Ecto neural progenitor cell (in vitro differentiated cells): ENCODE results near the gene OR52H1.
"Not testable (repeated sequence)": the region's sequence is repeated elsewhere in the genome, so short reads cannot be mapped to it uniquely, and the experiment has no call there.

Experiments used
- DNase-seq: peaks from one replicate; pipeline ENCODE4 v3.0.0-alpha.2; 2018; ENCODE audit warnings: low spot score

The OR52H1 gene

DNA sequence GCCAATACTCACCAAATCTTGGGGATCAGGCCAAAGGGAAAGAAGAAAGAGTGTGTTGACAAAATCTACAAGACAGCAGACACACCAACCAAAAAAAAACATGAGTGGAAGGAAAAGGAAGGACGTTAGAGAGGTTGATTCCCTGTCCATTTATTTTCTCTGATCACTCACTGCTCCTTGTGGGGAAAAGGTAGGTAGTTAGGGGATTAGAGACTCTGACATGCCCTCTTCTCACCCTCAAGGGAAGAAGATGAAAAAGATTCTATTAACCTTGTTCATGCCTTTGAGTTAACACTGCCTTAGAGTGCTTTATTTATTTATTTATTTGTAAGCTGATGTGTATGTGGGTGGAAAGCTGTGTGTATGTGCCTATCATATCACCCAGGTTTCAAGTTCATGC lies at the start of gene OR52H1:
TSS of gene OR52H1 (minus strand) at position 101 of the 400 bp plus-strand sequence. CDS start 3,035 bp downstream, outside the sequence.
- no peak for DNase-seq

DNA sequence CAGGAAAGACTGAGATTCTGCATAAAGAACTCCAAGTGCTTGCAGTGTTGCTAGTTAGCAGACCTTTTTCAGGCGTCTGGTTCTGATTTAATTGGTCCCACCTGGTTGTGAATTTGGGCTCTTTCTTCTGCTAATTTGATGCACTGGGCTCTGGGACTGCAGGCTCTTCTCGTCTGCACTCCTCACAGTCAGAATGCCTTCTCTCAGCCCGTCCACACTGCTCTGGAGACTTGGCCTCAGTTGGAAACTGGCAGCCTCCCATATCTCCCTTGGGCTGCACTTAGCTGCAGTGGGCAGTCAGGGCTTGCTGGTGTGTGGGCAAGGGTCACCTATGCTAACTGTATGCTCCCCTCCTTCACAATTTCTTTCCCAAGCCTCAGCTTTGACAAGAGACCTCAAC lies 49.6 kb upstream of the OR52H1 start:
- no peak for DNase-seq

DNA sequence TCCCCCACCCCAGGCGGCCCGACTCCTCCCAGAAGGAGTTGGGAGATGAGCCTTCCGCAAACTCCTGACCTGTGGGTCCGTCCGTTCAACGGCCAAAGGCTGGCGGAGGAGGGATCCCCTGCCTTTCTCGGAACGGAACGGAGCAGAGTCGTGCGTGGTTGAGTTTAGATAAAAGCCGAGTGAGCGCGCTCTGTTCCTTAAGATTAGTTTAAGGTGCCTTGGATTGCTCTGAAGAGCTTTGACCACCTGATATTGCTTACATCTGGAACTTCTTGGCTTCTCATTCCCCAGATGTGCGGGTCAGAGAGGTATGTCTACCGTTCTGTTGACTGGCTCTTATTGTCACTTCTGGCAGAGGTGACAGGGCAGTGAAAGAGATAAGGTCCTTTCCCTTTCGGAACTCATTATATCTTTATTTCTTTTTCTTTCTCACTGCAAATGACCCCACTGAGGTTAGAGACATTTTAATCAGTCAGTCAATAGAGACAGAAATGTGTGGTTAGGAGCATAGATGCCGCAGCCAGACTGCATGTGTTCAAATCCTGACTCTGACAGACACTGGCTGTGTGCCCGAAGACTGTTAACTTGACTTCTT lies 48.4 kb upstream of the OR52H1 start, which contains the start of gene TRIM6:
TSS of gene TRIM6 (plus strand) at position 31 of the 595 bp plus-strand sequence. CDS start at position 292, 261 bp downstream.
- peak; percentile 73 for DNase-seq

DNA sequence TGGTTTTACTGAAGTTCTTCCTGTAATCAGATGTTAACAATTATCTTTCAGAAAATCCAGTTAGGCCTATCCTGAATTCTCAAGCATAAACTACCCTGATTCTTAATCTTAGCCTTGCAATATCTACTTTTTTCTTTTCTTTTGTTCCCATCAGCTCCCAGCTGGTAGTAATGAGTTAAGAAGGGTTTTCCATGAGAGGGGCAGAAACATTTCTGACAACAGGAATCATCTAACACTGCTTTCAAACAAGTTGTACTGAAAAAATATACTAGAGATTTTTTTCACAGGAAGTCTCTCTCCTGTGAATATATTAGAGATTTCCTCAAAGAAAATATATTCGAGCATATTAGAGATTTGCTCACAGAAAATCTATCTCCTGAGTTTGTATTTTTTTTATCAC lies 44.8 kb upstream of the OR52H1 start:
- DNase-seq, result no peak

DNA sequence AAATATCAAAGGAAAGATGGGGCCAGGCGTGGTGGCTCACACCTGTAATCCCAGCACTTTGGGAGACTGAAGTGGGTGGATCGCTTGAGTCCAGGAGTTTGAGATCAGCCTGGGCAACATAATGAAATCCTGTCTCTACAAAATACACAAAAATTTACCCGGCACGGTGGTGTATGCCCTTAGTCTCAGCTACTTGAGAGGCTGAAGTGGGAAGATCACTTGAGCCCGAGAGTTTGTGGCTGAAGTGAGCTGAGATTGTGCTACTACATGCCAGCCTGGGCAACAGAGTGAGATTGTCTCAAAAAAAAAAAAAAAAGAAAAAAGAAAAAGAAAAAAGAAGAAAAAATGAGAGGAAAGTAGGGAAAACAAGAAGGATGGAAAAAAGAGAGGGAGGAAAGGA lies 44.3 kb upstream of the OR52H1 start:
- no peak for DNase-seq

DNA sequence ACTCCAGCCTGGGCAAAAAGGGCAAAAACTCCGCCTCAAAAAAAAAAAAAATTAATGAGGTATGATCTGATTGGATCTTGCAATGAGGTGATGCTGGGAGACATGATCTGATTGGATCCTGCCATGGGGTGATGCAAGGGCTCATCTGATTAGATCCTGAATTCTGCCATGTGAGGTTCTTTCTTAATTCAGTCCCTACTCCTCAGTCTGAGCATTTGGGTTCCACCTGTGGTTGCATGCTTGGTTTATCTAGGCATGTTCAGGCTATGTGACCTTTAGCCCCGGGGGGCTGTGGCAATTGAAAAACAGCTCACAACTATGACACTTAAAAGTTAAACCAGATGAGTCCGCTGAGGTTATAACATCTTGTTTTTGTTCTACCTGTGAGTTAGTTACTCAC lies 43.3 kb upstream of the OR52H1 start:
- no peak for DNase-seq

DNA sequence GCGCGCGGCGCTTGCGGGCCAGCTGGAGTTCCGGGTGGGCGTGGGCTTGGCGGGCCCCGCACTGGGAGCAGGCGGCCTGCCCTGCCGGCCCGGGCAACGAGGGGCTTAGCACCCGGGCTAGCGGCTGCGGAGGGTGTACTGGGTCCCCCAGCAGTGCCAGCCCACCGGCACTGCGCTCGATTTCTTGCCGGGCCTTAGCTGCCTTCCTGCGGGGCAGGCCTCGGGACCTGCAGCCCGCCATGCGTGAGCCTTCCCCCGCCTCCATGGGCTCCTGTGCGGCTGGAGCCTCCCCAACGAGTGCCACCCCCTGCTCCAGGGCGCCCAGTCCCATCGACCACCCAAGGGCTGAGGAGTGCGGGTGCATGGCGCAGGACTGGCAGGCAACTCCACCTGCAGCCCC lies 41.6 kb upstream of the OR52H1 start:
- DNase-seq, result not testable (repeated sequence)

DNA sequence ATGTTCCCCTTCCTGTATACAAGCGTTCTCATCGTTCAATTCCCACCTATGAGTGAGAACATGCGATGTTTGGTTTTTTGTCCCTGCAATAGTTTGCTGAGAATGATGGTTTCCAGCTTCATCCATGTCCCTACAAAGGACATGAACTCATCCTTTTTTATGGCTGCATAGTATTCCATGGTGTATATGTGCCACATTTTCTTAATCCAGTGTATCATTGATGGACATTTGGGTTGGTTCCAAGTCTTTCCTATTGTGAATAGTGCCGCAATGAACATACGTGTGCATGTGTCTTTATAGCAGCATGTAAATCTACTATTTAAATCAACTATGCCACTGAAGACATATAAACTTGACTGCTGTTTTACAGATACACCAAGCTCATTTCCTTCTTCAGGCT lies 36.1 kb upstream of the OR52H1 start:
- not testable (repeated sequence) for DNase-seq

DNA sequence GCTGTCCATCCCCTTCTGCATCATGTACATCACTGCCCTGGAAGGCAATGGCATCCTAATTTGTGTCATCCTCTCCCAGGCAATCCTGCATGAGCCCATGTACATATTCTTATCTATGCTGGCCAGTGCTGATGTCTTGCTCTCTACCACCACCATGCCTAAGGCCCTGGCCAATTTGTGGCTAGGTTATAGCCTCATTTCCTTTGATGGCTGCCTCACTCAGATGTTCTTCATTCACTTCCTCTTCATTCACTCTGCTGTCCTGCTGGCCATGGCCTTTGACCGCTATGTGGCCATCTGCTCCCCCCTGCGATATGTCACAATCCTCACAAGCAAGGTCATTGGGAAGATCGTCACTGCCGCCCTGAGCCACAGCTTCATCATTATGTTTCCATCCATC lies 32.7 kb upstream of the OR52H1 start:
- no peak for DNase-seq

DNA sequence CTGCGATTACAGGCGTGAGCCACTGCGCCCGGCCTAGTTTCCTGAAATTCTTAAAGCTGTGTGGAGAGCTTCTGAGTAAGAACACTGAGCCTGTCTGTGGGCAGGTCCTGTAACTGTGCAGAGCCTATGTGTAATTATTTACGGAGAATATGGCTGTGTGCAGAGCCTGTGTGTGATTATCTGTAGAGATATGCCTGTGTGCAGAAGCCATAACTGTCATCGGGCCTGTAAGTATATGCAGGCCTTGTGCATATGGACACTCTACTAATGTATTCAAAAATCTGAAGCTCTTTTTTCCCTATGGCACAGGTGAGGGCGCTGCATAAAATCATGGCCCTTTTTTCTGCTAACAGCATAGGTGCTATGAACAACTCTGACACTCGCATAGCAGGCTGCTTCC lies 32.2 kb upstream of the OR52H1 start, which contains the start of gene OR52B6:
TSS of gene OR52B6 (plus strand) at position 301 of the 400 bp plus-strand sequence. CDS start at position 301, 0 bp downstream.
- no peak for DNase-seq

DNA sequence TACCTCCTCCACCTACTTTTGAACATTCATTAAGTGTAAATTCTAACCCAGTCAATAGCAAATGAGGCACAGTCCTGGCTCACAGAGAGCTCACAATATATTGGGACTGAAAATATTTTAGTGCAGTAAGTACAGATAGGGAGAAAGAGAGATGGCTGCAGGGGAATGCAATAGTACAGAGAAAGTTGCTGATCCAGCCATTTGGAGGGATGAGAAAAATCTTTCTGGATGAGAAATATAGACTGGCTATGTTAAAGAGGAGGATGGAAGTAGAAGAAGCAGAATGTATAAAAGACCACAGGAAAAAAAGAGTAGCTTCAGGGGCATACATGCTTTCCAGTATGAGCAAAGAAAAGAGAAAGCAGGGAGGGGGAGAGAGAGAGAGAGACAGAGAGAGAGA lies 28.8 kb upstream of the OR52H1 start:
- DNase-seq, result no peak

DNA sequence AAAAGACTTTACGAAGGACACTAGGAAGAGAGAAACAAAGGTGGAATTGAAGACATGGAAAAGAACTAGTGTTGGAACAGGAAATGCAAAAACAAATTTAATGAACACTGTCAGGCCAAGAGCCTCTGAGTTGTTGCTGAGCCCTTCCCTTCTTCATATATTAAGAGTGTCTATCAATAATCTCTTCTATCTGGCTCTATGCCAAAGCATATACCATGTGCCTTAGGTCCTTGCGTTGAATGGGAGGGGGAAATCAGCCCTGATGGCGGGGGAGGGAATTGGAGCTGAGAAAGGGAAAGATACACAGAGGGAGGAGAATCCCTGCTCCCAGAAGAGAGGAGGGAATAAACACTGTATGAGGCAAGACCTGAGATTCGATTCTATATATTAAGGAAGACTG lies 26.8 kb upstream of the OR52H1 start:
- no peak for DNase-seq

DNA sequence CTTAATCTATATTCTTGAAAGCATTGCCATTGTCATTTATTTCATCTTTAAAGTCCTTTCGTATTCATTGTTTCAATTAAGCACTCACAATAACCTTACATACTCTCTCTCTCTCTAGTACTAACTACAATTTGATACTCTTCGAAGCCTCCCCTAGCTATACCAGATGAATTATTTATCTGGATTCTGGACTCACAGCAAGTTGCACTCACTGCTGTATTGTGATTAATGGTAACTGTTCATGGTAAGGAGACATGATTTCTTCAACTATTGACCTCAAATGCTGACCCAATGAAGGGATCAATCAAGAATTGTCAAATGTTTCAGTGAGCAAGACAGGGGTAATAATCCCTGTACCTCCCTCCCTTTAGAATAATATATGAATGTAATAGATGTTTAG lies 26.3 kb upstream of the OR52H1 start:
- DNase-seq, result no peak

DNA sequence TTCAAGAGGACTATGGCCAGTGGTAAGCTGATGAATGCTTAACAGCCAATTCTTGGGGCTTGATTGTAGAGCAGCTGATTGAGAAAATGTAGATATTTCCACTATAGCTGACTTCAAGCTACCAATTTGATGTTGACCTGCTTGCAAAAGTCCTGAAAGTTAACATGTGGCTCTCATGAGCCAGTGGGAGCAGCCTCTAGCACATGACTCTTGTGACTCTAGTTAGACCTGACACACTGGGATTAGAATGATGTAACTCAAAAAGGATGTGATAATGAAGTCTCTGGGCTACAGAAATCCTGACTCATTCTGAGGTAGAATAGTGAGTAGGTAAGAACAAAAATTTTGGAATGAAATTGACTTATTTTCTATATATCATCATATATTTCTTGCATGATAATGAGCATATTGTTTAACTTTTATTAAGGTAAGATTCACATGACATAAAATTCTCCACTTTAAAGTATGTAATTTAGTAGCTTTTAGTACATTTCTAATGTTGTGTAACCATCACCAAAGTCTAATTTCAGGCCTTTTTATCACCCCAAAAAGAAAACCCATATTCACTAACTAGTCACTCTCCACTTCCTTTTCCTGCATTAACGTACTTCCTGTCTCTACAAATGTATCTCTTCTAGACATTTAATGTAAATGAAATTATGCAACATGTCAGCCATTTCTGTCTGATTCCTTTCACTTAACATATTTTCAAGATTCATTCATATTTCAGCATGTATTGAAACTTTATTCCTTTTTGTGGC lies 16.1 kb upstream of the OR52H1 start:
- no peak for DNase-seq

DNA sequence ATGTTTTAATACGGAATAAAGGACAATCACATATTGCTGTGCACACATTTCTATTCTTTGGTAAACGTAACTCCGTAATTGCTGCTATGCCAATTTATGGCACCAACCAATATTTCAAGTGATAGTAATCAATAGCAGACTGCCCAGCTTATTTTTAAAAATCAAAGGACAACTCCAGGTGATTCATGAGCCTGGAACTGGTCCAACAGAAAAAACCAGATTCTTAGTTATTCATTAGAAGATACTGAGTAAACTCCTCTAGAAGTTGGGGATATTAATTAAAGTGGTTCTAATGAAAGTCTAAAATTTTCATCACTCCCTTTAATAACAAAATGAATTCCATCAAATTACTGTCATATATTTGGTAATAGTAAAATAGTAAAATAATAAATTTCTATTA lies 9.4 kb upstream of the OR52H1 start:
- no peak for DNase-seq

DNA sequence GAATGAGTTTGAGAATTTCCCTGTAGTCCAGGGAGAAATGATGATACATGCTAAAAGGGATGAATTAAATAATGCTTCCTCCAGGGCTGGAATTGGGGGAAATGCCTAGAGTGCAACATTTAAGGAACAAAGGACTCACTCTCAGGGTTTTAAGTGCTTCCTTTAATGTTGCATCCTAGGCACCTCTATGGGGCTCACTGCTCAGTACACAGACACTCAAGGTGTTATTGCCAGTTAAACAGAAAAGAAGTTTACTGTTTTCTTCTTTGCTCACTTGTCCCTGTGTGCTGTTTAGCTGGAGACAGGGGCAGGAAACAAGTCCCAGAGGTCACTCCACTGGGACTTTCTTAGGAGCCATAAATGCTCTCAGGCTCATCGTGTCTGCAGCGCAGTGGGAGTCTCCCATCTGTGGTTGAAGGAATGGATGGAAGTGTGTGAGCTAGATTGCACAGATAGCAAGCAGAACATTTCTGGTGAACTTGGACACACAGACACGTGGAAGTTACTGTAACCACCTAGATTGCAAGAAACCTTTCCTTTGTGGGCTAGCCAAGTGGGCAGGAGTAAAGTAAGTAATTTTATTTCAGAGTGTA lies 8.4 kb upstream of the OR52H1 start:
- DNase-seq, result no peak

DNA sequence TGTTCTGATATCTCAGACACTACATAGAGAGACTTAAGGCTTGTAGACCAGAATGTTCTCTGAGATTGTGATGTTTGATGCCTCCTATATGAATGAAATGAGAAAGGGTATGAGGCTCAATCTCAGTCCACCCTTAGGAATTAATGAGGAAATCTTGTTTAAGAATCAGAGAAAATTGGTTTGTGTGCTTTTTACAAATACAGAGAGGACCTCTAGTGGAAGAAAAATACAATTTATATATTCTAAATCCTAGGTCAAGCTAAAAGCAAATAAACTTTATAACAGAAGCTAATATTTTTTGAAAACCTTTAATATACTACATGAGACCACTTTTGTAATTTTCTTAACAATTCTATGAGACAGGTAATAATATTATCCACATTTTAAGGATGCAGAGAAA lies 5.0 kb upstream of the OR52H1 start:
- DNase-seq, result no peak

DNA sequence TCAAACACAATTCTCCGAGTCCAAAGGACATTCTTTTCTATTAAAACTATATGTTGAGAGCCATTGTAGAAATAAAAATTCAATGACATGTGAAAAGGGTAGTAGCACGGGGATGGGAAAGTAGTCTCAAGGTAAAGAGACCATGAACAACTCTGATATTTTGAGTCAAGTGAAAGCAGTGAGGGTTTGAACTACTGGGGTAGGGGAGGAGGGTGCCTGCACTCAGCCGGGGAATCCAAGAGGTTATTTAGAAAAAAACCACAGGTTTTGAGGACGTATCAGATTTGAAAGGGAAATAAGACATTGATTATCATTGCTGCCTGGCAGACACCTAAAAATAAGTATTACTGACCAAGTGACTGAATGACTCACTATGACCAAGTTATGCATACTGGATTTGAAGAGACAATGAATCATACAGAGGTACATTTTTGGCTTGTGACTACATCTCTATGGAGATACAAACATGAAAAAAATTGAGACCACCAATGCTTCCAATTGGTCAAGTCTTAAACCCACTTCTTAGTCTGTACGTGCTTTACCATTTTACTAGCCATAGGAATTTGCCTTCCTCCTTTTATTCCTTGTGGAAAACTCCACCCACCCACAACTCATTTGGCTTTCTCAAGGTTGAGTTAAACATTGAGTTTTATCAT lies 2.2 kb upstream of the OR52H1 start:
- no peak for DNase-seq

DNA sequence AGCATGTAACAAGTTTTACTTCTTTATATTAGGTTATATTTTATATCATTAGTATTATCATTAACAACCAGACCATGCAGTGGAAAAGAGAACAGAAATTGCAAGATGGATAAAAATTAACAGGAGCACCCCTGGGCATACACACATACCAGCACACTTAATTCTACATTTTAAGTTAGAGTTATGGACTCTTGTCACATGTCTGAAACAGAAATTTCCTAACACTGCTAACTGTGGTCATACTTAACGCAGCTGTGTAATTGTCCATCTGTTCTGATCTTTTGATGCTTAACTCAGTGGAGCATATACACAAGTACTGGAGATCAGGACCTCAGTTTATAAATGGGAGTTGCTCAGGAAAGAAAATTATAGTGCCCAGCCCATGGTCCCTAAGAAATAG lies 358 bp downstream of the OR52H1 start:
- DNase-seq, result no peak

DNA sequence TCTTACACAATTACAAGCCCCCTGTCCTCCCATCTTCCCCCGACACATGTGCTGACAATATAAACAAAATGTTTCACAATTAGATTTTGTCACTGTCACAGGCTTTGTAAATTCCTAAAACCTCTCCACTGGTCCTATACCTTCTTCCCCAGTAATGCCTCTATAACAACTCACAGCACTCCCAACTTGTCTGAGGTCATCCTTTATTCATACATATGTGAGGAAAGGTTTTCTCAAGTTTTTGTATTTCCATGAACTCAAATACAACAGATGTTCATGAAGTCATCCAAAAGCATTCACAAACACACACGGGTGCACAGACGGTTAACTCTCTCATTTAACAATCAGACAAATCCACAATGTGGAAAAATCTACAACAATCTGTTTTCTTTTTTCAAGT lies 1.9 kb downstream of the OR52H1 start:
- no peak for DNase-seq

DNA sequence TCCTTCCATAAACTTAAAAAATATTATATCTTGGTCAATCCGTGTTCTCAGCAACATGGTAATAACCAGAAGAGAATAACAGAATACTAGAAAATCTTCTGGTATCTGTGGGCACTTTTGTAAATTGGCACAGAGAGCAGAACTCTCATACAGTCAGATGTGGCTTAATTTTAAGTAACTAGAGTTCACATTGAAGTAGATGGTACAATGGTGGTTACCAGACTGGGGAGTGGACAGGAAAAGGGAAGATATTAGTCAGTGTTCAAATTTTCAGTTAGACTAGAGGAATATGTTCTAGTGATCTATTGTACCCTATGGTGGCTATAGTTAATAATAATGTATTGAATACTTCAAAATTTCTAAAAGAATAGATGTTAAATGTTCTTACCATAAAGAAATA lies 6.9 kb downstream of the OR52H1 start:
- no peak for DNase-seq

DNA sequence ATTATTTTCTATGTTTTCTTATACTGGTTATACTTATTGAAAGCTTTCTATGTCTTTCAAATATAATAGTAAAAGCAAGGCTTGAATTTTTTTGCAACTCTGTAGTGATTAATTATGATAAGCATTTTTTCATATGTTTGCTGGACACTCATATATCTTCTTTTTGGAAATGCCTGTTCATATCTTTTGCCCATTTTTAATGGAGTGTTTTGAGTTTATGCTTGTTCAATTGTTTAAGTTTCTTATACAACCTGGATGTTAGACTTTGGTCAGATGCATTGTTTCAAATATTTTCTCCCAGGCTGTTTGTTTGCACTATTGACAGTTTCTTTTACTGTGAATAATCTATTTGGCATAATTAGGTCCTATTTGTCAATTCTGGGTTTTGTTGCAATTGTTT lies 11.9 kb downstream of the OR52H1 start:
- DNase-seq, result no peak

DNA sequence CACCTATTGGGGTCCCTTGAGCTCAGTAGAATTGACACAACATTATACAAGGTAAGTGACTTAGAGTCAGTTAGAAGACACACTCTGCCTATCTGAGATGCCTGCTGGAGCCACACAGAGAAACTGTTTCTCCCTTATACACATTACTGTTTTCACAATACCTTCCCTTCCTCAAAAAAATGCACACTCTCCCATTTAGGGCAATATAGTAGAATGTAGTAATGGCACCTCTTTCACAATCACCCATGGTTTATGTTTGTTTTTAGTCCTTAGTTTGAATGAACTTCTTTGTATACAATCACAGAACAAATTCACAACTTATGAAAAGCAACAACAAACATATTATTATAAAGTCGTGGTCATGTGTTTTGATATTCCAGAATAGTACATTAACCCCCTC lies 14.3 kb downstream of the OR52H1 start:
- no peak for DNase-seq
